GM21786 (cell line): ENCODE results near the gene HECA.
"Not testable (repeated sequence)": the region's sequence is repeated elsewhere in the genome, so short reads cannot be mapped to it uniquely, and the experiment has no call there.

Experiments
- ATAC-seq: cut with Tn5 transposase; IDR thresholded peaks from one replicate; pipeline ENCODE4 v1.9.1; 2021; ENCODE audit not compliant: unreplicated experiment

The HECA gene

DNA sequence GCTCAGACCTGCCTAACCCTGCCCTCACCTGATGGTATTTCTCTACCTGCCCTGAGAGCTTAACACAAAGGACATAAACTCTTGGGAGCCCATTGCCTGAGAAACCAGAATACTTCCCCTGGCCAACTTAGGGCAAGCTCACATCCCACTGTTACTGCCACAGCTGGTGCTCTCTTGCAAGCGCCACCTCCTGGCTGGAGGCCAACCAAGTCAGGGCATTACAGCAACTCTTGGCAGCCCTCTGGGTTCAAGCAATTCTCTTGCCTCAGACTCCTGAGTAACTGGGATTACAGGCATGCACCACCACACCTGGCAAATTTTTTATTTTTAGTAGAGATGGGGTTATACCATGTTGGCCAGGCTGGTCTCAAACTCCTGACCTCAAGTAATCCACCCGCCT lies 70.1 kb downstream of the HECA start:
- no peak for ATAC-seq

DNA sequence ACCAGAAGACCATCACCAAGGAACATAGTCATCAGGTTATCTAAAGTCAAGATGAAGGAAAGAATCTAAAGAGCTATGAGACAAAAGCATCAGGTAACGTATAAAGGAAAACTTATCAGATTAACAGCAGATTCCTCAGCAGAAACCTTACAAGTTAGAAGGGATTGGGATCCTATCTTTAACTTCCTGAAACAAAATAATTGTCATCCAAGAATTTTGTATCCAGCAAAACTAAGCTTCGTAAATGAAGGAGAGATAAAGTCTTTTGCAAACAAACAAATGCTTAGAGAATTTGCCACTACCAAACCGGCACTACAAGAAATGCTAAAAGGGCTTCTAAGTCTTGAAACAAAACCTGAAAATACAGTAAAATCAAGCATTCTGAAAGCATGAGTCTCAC lies 71.0 kb downstream of the HECA start:
- no peak for ATAC-seq

DNA sequence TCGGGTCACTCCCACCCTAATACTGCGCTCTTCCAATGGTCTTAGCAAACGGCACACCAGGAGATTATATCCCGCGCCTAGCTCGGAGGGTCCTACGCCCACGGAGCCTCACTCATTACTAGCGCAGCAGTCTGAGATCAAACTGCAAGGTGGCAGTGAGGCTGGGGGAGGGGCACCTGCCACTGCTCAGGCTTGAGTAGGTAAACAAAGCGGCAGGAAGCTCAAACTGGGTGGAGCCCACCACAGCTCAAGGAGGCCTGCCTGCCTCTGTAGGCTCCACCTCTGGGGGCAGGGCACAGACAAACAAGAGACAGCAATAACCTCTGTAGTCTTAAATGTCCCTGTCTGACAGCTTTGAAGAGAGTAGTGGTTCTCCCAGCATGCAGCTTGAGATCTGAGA lies 75.9 kb downstream of the HECA start:
- not testable (repeated sequence) for ATAC-seq

DNA sequence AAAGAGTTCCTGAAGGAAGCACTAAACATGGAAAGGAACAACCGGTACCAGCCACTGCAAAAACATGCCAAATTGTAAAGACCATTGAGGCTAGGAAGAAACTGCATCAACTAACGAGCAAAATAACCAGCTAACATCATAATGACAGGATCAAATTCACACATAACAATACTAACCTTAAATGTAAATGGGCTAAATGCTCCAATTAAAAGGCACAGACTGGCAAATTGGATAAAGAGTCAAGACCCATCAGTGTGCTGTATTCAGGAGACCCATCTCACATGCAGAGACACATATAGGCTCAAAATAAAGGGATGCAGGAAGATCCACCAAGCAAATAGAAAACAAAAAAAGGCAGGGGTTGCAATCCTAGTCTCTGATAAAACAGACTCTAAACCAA lies 77.6 kb downstream of the HECA start:
- ATAC-seq, result not testable (repeated sequence)

DNA sequence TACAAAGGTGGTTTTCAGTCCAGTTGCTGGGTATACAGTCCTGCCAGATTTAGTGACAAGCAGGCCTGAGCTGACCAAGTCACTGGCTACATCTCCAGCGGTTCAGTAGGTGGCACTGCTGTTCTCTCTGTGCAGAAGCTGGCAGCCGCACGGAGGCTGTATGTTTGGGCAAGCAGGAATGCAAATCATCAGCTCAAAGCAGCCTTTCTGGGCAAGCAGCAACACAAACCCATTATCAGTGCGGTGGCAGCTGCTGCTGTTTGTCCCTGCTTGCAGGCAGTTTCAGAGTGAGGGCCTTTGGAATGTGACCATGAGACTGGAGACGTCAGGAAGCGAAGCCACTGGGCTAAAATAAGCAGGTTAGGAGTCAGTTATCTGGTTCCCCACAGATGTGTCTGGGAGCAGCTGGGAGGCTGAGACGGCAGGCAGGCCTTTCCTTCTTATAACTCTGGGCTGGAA lies 84.4 kb downstream of the HECA start:
- peak; percentile 100 for ATAC-seq

DNA sequence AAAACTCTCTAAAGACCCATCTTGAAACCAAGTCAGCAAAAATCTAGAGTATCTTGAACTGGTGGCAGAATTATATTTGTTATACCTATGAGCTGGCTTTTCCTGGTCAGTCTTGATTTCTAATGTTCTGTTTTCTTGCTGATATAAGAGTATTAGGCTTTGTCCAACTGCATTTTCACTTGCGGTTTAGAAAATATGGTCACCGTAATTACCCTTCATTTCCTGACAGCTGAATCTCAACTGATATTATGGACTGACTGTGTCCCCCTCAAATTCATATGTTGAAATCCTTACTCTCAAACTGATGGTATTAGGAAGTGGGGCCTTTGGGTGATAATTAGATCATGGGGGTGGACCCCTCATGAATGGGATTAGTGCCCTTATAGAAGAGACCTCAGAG lies 84.9 kb downstream of the HECA start:
- ATAC-seq, result no peak

DNA sequence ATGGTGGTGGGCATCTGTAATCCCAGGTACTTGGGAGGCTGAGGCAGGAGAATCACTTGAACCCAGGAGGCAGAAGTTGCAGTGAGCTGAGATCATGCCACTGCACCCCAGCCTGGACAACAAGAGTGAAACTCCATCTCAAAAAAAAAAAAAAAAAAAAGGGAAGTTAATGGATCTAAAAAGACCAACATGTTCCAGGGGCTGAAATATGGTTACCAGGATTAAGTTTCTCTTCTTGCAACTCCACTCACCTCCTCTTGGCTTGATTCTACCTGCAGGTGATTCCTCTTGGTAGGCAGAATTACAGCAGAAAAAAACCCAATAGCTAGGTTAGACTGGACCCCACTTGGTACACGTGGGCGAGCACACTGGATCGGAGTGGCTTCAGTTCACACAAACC lies 93.5 kb downstream of the HECA start:
- not testable (repeated sequence) for ATAC-seq
